ENCODE measurements around the gene ANP32B.

DNA sequence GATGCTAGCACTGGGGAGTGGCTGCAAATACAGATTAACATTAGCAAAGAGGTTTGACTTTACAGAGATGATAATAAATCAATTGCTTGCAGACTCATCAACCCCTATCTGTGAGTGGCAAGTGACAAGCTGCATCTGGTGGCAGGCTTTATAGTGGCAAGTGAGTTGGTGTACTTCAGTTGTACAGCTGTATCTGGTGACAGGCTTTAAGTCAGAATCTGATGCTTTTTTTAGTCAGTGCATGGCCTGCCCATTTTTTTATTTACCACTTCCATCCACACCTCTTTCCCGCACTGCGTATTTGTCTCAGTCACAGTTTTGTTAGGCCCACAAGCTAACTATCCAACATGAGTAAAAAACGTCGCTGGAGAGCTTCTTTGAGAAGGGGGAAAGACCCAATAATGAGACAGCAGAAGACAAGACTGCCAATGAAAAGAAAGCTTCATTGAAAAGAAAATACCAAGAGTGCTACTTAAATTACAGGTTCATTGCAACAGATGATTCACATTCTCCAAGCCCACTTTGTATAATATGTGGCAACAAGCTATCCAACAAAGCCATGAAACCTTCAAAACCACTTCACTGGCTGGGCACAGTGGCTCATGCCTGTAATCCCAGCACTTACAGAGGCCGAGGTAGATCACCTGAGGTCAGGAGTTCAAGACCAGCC is 23.1 kb downstream of the ANP32B start:
- no peak for TF ChIP-seq GATA2 (IDR thresholded peaks at IDR 0.05; ENCODE audit: low read depth, low read length)
- TF ChIP-seq GATA3 (IDR thresholded peaks at IDR 0.05; ENCODE audit: low read depth, low read length): no peak
